Measurements from ENCODE around the gene EXTL1.

GRCh38 chr1:26053718-26054560, 32.4 kb downstream of the EXTL1 start:
- TF ChIP-seq CTCF (optimal IDR thresholded peaks at IDR 0.05 in 1 of 3, IDR thresholded peaks at IDR 0.05 in 1 of 3, conservative IDR thresholded peaks at IDR 0.05 in 1 of 3; ENCODE audit: extremely low read depth in 1 of 3, insufficient read depth in 2 of 3, low read length in 3 of 3) = no peak
- no peak for TF ChIP-seq EZH2 (IDR thresholded peaks at IDR 0.05; ENCODE audit: low read length)
